BJ (cell line): ENCODE measurements around the gene KIAA0753. TPM values are rescaled to one million over a fixed set of nuclear protein-coding genes. Genes with fewer than 3 reads are reported as not detected.
"Not testable (repeated sequence)": the region's sequence is repeated elsewhere in the genome, so short reads cannot be mapped to it uniquely, and the experiment has no call there.

Source experiments
- CTCF ChIA-PET: fragments of 350-600 bp; formaldehyde crosslinking; extraction: SDS; loops from one replicate; lab custom pipeline; 2021; ENCODE audit warnings: antibody characterized with exemption, inconsistent platforms; lab: Yijun Ruan, JAX
- POLR2A ChIA-PET: fragments of 300-600 bp; sonication (Branson Sonifier 250); formaldehyde crosslinking; extraction: SDS; loops from one replicate; lab custom pipeline; 2021; ENCODE audit warnings: antibody characterized with exemption; lab: Charles Lee
- DNase-seq: peaks from one replicate; pipeline ENCODE4 v3.0.0-alpha.2; 2011; ENCODE audit warnings: low read depth
- H3K27me3 ChIP-seq: 2 replicates; pipeline ENCODE4 v1.6.0; 2011; ENCODE audit warnings: low read length; ENCODE audit not compliant: control insufficient read depth, insufficient read depth
- H3K36me3 ChIP-seq: 2 replicates; pipeline ENCODE4 v1.5.1; 2011; ENCODE audit warnings: low read length; ENCODE audit not compliant: control insufficient read depth, insufficient read depth
- H3K4me3 ChIP-seq: 2 replicates; pipeline ENCODE4 v1.5.1; 2011; ENCODE audit warnings: low read depth, mild to moderate bottlenecking, control low read depth, low read length
- polyA plus RNA-seq: library from polyadenylated mRNA; depleted of rRNA; stranded (reverse); fragments of >200 nt; gene quantifications from 2 replicates; pipeline ENCODE4 v1.2.3, GENCODE V29; 2011
- TF ChIP-seq, protein P1 (sequence below): IDR thresholded peaks from 2 replicates; pipeline ENCODE4 v1.5.1; 2011; ENCODE audit warnings: low read depth, mild to moderate bottlenecking, control low read depth, inconsistent platforms, low read length, moderate library complexity; ENCODE audit not compliant: insufficient read depth

The KIAA0753 gene
- polyA plus RNA-seq, 1 experiment, result 5.4 TPM

- no peak for DNase-seq
- H3K4me3 ChIP-seq, result no peak overlapping the region
- TF ChIP-seq, protein P1, sequence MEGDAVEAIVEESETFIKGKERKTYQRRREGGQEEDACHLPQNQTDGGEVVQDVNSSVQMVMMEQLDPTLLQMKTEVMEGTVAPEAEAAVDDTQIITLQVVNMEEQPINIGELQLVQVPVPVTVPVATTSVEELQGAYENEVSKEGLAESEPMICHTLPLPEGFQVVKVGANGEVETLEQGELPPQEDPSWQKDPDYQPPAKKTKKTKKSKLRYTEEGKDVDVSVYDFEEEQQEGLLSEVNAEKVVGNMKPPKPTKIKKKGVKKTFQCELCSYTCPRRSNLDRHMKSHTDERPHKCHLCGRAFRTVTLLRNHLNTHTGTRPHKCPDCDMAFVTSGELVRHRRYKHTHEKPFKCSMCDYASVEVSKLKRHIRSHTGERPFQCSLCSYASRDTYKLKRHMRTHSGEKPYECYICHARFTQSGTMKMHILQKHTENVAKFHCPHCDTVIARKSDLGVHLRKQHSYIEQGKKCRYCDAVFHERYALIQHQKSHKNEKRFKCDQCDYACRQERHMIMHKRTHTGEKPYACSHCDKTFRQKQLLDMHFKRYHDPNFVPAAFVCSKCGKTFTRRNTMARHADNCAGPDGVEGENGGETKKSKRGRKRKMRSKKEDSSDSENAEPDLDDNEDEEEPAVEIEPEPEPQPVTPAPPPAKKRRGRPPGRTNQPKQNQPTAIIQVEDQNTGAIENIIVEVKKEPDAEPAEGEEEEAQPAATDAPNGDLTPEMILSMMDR, result no peak
- no peaks in the 10 kb centered on the region for H3K36me3 ChIP-seq
- H3K27me3 ChIP-seq, result peaks cover 18% of the 10 kb centered on the region
- ChIA-PET CTCF (interaction anchor here (1.2 to 3.3 kb wide), 3 partner anchors 16 to 227 kb away, joined by 3 to 12 read pairs (median 5); no protein-coding TSS in a partner anchor), POLR2A (no interaction called here)
Measured at GRCh38 chr17:6661464-6661848, 20.9 kb upstream of the KIAA0753 start.

- ChIA-PET POLR2A (no interaction called here), CTCF (interaction anchor here (1.2 to 3.3 kb wide), 3 partner anchors 16 to 227 kb away, joined by 3 to 12 read pairs (median 5); no protein-coding TSS in a partner anchor)
- no peak for DNase-seq
- Histone ChIP-seq H3K4me3 (no peak overlapping the region), H3K27me3 (peaks cover 18% of the 10 kb centered on the region), H3K36me3 (no peaks in the 10 kb centered on the region)
- TF ChIP-seq, protein P1, result no peak
Measured at GRCh38 chr17:6660805-6661463, 20.4 kb upstream of the KIAA0753 start.

- H3K36me3 ChIP-seq, result no peaks in the 10 kb centered on the region
- no peak overlapping the region for H3K4me3 ChIP-seq
- POLR2A ChIA-PET, result no interaction called here
- H3K27me3 ChIP-seq, result peaks cover 20% of the 10 kb centered on the region
- no peak for DNase-seq
- TF ChIP-seq, protein P1, result no peak
- CTCF ChIA-PET, result interaction anchor here (0.9 to 3.3 kb wide), 3 partner anchors 10 to 183 kb away, joined by 3 to 12 read pairs (median 5); no protein-coding TSS in a partner anchor
Measured at GRCh38 chr17:6660101-6660500, 19.6 kb upstream of the KIAA0753 start.

- DNase-seq, H3K36me3 ChIP-seq, H3K4me3 ChIP-seq, CTCF ChIA-PET, POLR2A ChIA-PET: not testable (repeated sequence)
- H3K27me3 ChIP-seq, result peaks cover 24% of the 10 kb centered on the region
Measured at GRCh38 chr17:6658411-6658810, 17.9 kb upstream of the KIAA0753 start.

GRCh38 chr17:6657633-6658287 is 17.2 kb upstream of the KIAA0753 start:
- TF ChIP-seq, protein P1, result no peak
- Histone ChIP-seq H3K36me3 (no peaks in the 10 kb centered on the region), H3K4me3 (no peak overlapping the region), H3K27me3 (peaks cover 24% of the 10 kb centered on the region)
- ChIA-PET POLR2A (no interaction called here), CTCF (interaction anchor here (0.8 to 0.9 kb wide), 2 partner anchors 9 to 253 kb away, joined by 3 to 4 read pairs; no protein-coding TSS in a partner anchor)
- no peak for DNase-seq

- POLR2A ChIA-PET, H3K36me3 ChIP-seq, H3K4me3 ChIP-seq, DNase-seq: not testable (repeated sequence)
- CTCF ChIA-PET, result interaction anchor here (0.8 to 0.9 kb wide), 2 partner anchors 9 to 254 kb away, joined by 3 to 4 read pairs; no protein-coding TSS in a partner anchor
- peaks cover 19% of the 10 kb centered on the region for H3K27me3 ChIP-seq
Measured at GRCh38 chr17:6656797-6657632, 16.5 kb upstream of the KIAA0753 start.

DNA sequence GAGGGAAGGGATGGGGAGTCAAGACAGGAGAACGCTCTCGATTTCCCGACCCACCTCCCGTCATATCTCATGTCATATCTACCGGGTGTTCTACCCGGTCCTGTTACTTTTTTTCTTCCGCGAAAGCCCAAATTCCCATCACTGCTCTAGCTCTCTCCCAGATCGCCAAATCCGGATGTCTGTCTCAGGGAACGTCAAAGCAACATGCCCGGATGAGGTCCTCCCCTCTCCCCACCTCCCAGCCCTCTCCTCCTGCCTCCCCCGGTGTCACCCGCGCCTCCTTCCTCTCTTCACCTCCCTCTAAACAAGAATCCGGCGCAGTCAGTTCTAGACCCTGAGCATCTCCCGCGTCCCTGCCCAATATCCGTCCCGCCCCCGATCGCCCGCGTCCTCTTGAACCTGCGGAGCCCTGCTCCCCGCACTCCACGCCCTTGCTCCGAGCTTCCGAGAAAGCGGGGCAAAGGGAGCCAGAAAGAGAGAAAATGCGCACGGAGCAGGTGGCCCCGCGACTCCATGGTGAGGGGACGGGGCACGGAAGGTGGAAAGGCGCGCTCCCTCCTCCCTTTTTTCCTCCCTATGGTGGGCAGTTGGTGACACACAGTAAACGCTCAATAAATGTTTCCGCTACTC is 15.3 kb upstream of the KIAA0753 start:
- H3K4me3 ChIP-seq, DNase-seq, POLR2A ChIA-PET, CTCF ChIA-PET, H3K36me3 ChIP-seq: not testable (repeated sequence)
- H3K27me3 ChIP-seq, result peaks cover 19% of the 10 kb centered on the region
